ENCODE measurements around the gene MGAT4C.
"Not testable (repeated sequence)": the region's sequence is repeated elsewhere in the genome, so short reads cannot be mapped to it uniquely, and the experiment has no call there.

MGAT4C gene

GRCh38 chr12:86118161-86118560 is 138.0 kb downstream of the MGAT4C start:
- DNase-seq, result no peak

GRCh38 chr12:86117711-86118110 is 138.5 kb downstream of the MGAT4C start:
- no peak for DNase-seq

GRCh38 chr12:86104087-86104486 is 152.1 kb downstream of the MGAT4C start:
- DNase-seq, result no peak

GRCh38 chr12:86097161-86097560 is 159.0 kb downstream of the MGAT4C start:
- DNase-seq, result no peak

- DNase-seq, result no peak
These were observed 164.5 kb downstream of the MGAT4C start for GRCh38 chr12:86091681-86092080.

- no peak for DNase-seq
These were observed 174.3 kb downstream of the MGAT4C start for GRCh38 chr12:86081843-86082242.

- not testable (repeated sequence) for DNase-seq
These were observed 197.1 kb downstream of the MGAT4C start for GRCh38 chr12:86059052-86059451.

- no peak for DNase-seq
These were observed 198.9 kb downstream of the MGAT4C start for GRCh38 chr12:86057092-86057845.

GRCh38 chr12:86052921-86053320 is 203.3 kb downstream of the MGAT4C start:
- no peak for DNase-seq

GRCh38 chr12:86050010-86050409 is 206.2 kb downstream of the MGAT4C start:
- DNase-seq, result no peak

GRCh38 chr12:86044396-86044795 is 211.8 kb downstream of the MGAT4C start:
- DNase-seq, result no peak

GRCh38 chr12:86042062-86042461 is 214.1 kb downstream of the MGAT4C start:
- no peak for DNase-seq

GRCh38 chr12:86018361-86018760 is 237.8 kb downstream of the MGAT4C start:
- DNase-seq, result no peak

- DNase-seq, result no peak
These were observed 241.2 kb downstream of the MGAT4C start for GRCh38 chr12:86015026-86015425.

GRCh38 chr12:86006727-86007126 is 249.5 kb downstream of the MGAT4C start:
- DNase-seq, result no peak

GRCh38 chr12:85998074-85998473 is 258.1 kb downstream of the MGAT4C start:
- no peak for DNase-seq

- DNase-seq, result no peak
These were observed 259.9 kb downstream of the MGAT4C start for GRCh38 chr12:85996280-85996679.

GRCh38 chr12:85993746-85994145 is 262.4 kb downstream of the MGAT4C start:
- no peak for DNase-seq

GRCh38 chr12:85985996-85986395 is 270.2 kb downstream of the MGAT4C start:
- DNase-seq, result no peak

- no peak for DNase-seq
These were observed 272.6 kb downstream of the MGAT4C start for GRCh38 chr12:85983601-85984000.

GRCh38 chr12:85979641-85980040 is 276.6 kb downstream of the MGAT4C start:
- DNase-seq, result no peak

- no peak for DNase-seq
These were observed 280.5 kb downstream of the MGAT4C start for GRCh38 chr12:85975716-85976115.

- DNase-seq, result no peak
These were observed 284.4 kb downstream of the MGAT4C start for GRCh38 chr12:85971800-85972199.

GRCh38 chr12:85968606-85969005 is 287.6 kb downstream of the MGAT4C start:
- no peak for DNase-seq

GRCh38 chr12:85963326-85963725 is 292.9 kb downstream of the MGAT4C start:
- no peak for DNase-seq

All from MV-4-11 (cell line).